ENCODE results near the gene MICAL3. TPM values are rescaled to one million over a fixed set of nuclear protein-coding genes. Genes with fewer than 3 reads are reported as not detected.

MICAL3 gene
- total RNA-seq, 3 donors from 2014 or later (not counting 1 experiment from before 2014, with no cell fraction given), result 17.1 to 36.3 (median 34.3) TPM

DNA sequence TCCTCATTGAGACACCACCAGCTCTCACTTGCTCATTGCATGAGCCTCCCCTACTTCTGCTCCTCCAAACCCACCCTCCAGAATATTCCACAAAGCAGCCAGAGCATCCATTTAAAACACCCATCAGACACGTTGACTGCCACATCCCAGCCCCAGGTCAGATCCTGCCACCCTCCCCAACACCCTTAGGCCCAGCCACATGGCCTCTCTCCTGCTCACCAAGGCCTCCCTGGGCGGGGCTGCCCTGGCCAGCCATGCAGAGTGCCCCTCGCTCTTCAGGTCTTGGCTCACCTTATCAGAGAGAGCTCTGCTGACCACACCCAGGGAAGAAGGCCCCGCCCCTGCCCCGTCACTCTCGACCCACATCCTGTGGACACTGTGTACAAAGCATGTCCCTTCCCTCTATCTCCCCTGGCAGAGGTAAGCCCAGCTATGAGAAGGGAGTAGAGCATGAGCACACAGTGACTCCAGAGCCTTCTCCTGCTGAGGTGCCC is 106.8 kb downstream of the MICAL3 start:
- 54% methylated on average over 6 of the region's 6 CpGs for WGBS (ENCODE audit: insufficient coverage)
- Histone ChIP-seq H3K4me1 (ENCODE audit: control insufficient read depth, insufficient read depth, low read length) (peaks cover 20% of the 10 kb centered on the region), H3K9me3 (ENCODE audit: control insufficient read depth, insufficient read depth, low read length) (no peaks in the 10 kb centered on the region), H3K27me3 (ENCODE audit: control insufficient read depth, insufficient read depth, low read length) (no peaks in the 10 kb centered on the region), H3K27ac (ENCODE audit: low read length) (no peak overlapping the region), H3K4me3 (ENCODE audit: low read length) (no peak overlapping the region), H3K36me3 (ENCODE audit: control insufficient read depth, insufficient read depth, low read length) (no peaks in the 10 kb centered on the region)
- H3K4me1 Mint-ChIP-seq, result peaks cover 21 to 23% of the 10 kb centered on the region in 2 donors
- no peak for DNase-seq
- H3K27ac Mint-ChIP-seq, result no peak overlapping the region
- peak in 2 of 3 donors; percentile 48 to 67 for ATAC-seq
- H3K4me3 Mint-ChIP-seq, result no peak overlapping the region
- TF ChIP-seq, protein P1, sequence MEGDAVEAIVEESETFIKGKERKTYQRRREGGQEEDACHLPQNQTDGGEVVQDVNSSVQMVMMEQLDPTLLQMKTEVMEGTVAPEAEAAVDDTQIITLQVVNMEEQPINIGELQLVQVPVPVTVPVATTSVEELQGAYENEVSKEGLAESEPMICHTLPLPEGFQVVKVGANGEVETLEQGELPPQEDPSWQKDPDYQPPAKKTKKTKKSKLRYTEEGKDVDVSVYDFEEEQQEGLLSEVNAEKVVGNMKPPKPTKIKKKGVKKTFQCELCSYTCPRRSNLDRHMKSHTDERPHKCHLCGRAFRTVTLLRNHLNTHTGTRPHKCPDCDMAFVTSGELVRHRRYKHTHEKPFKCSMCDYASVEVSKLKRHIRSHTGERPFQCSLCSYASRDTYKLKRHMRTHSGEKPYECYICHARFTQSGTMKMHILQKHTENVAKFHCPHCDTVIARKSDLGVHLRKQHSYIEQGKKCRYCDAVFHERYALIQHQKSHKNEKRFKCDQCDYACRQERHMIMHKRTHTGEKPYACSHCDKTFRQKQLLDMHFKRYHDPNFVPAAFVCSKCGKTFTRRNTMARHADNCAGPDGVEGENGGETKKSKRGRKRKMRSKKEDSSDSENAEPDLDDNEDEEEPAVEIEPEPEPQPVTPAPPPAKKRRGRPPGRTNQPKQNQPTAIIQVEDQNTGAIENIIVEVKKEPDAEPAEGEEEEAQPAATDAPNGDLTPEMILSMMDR (IDR thresholded peaks at IDR 0.05), result no peak
- peaks cover 0 to 4% of the 10 kb centered on the region in 2 donors for H3K27me3 Mint-ChIP-seq (ENCODE audit: low read depth in 2 of 2)
- no peaks in the 10 kb centered on the region for H3K9me3 Mint-ChIP-seq
- H3K36me3 Mint-ChIP-seq, result no peaks in the 10 kb centered on the region
- intact Hi-C loops (cut with micrococcal nuclease), result loop anchor here (10.0 kb wide), 1 partner anchor 147 kb away; no protein-coding TSS in a partner anchor

- Histone ChIP-seq H3K9me3 (ENCODE audit: control insufficient read depth, insufficient read depth, low read length) (no peaks in the 10 kb centered on the region), H3K4me1 (ENCODE audit: control insufficient read depth, insufficient read depth, low read length) (peaks cover 20% of the 10 kb centered on the region), H3K27ac (ENCODE audit: low read length) (no peak overlapping the region), H3K4me3 (ENCODE audit: low read length) (no peak overlapping the region), H3K27me3 (ENCODE audit: control insufficient read depth, insufficient read depth, low read length) (no peaks in the 10 kb centered on the region), H3K36me3 (ENCODE audit: control insufficient read depth, insufficient read depth, low read length) (no peaks in the 10 kb centered on the region)
- no peaks in the 10 kb centered on the region for H3K9me3 Mint-ChIP-seq
- ATAC-seq, result no peak
- peaks cover 0 to 4% of the 10 kb centered on the region in 2 donors for H3K27me3 Mint-ChIP-seq (ENCODE audit: low read depth in 2 of 2)
- WGBS (ENCODE audit: insufficient coverage), result 82% methylated on average over 13 of the region's 13 CpGs
- intact Hi-C loops (cut with micrococcal nuclease), result loop anchor here (10.0 kb wide), 1 partner anchor 148 kb away; no protein-coding TSS in a partner anchor
- H3K27ac Mint-ChIP-seq, result no peak overlapping the region
- H3K4me3 Mint-ChIP-seq, result no peak overlapping the region
- H3K4me1 Mint-ChIP-seq, result peaks cover 16 to 17% of the 10 kb centered on the region in 2 donors
- DNase-seq, result no peak
- TF ChIP-seq, protein P1 (IDR thresholded peaks at IDR 0.05), result no peak
- no peaks in the 10 kb centered on the region for H3K36me3 Mint-ChIP-seq
Observed at GRCh38 chr22:17916226-17916889, 108.0 kb downstream of the MICAL3 start.

GRCh38 chr22:17915676-17916075 is 108.7 kb downstream of the MICAL3 start:
- Histone ChIP-seq H3K4me3 (ENCODE audit: low read length) (no peak overlapping the region), H3K27me3 (ENCODE audit: control insufficient read depth, insufficient read depth, low read length) (no peaks in the 10 kb centered on the region), H3K36me3 (ENCODE audit: control insufficient read depth, insufficient read depth, low read length) (no peaks in the 10 kb centered on the region), H3K4me1 (ENCODE audit: control insufficient read depth, insufficient read depth, low read length) (peaks cover 19% of the 10 kb centered on the region), H3K9me3 (ENCODE audit: control insufficient read depth, insufficient read depth, low read length) (no peaks in the 10 kb centered on the region), H3K27ac (ENCODE audit: low read length) (no peak overlapping the region)
- Mint-ChIP-seq H3K9me3 (no peaks in the 10 kb centered on the region), H3K27me3 (ENCODE audit: low read depth in 2 of 2) (peaks cover 0 to 4% of the 10 kb centered on the region in 2 donors), H3K4me3 (no peak overlapping the region), H3K36me3 (no peaks in the 10 kb centered on the region), H3K27ac (no peak overlapping the region), H3K4me1 (peaks cover 11% of the 10 kb centered on the region in 2 donors)
- 88% methylated on average over 7 of the region's 7 CpGs for WGBS (ENCODE audit: insufficient coverage)
- intact Hi-C loops (cut with micrococcal nuclease), result loop anchor here (10.0 kb wide), 1 partner anchor 149 kb away; no protein-coding TSS in a partner anchor
- TF ChIP-seq, protein P1 (IDR thresholded peaks at IDR 0.05), result no peak
- ATAC-seq (no peak), DNase-seq (no peak)

Measured in natural killer cell (primary cell).